ENCODE results near the gene PERCC1.

DNA sequence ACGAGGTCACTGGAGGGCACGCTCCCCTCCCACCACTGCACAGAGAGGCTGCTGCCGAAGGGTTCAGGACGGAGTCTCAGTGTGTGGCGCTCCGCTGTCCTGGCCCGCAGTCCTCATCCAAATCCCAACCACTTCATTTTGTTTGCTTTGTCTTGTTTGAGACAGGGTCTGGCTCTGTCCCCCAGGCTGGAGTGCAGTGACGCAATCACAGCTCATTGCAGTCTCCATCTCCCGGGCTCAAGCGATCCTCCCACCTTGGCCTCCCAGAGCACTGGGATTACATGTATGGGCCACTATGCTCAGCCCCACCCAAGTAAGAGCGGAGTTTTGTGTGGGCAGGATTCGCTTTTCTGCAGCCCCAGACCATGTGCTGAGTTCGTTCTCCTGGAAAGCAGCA is 29.1 kb upstream of the PERCC1 start:
- TF ChIP-seq, protein P1, sequence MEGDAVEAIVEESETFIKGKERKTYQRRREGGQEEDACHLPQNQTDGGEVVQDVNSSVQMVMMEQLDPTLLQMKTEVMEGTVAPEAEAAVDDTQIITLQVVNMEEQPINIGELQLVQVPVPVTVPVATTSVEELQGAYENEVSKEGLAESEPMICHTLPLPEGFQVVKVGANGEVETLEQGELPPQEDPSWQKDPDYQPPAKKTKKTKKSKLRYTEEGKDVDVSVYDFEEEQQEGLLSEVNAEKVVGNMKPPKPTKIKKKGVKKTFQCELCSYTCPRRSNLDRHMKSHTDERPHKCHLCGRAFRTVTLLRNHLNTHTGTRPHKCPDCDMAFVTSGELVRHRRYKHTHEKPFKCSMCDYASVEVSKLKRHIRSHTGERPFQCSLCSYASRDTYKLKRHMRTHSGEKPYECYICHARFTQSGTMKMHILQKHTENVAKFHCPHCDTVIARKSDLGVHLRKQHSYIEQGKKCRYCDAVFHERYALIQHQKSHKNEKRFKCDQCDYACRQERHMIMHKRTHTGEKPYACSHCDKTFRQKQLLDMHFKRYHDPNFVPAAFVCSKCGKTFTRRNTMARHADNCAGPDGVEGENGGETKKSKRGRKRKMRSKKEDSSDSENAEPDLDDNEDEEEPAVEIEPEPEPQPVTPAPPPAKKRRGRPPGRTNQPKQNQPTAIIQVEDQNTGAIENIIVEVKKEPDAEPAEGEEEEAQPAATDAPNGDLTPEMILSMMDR (IDR thresholded peaks at IDR 0.05; ENCODE audit: insufficient read depth, low read depth, low read length) = no peak
- no peak for TF ChIP-seq EZH2 (IDR thresholded peaks at IDR 0.05; ENCODE audit: insufficient read depth, low read length)

All from astrocyte (in vitro differentiated cells and primary cell).